Activated T-cell treated with anti-CD3 and anti-CD28 coated beads, Interleukin-2, amount 50 U/mL, for 4 hours (primary cell): ENCODE data around the gene PCNX4. TPM values are rescaled to one million over a fixed set of nuclear protein-coding genes. Genes with fewer than 3 reads are reported as not detected.

Experiments used
- ATAC-seq, 2 donors: fragments of 200-7000 bp; cut with Tn5 transposase; one replicate each; pipeline ENCODE4 v1.10.0; 2021
- DNase-seq: peaks from one replicate; pipeline ENCODE4 v3.0.0-alpha.2; 2020
- H3K27me3 Mint-ChIP-seq: one replicate; pipeline ENCODE4 v1.8.0; 2021; ENCODE audit warnings: low read depth, mixed read lengths
- H3K36me3 Mint-ChIP-seq: one replicate; pipeline ENCODE4 v1.8.0; 2022; ENCODE audit warnings: mixed read lengths; ENCODE audit not compliant: insufficient read depth
- H3K4me1 Mint-ChIP-seq: one replicate; pipeline ENCODE4 v1.8.0; 2021; ENCODE audit warnings: low read depth, mixed read lengths
- H3K4me3 Mint-ChIP-seq: one replicate; pipeline ENCODE4 v1.8.0; 2021; ENCODE audit warnings: mild to moderate bottlenecking, moderate library complexity, mixed read lengths
- H3K9me3 Mint-ChIP-seq: one replicate; pipeline ENCODE4 v1.8.0; 2021; ENCODE audit warnings: mixed read lengths
- total RNA-seq, 3 donors: library from RNA; stranded (reverse); gene quantifications; one replicate each; pipeline ENCODE4 v1.2.1, GENCODE V29; 2021

Gene PCNX4
- total RNA-seq, 3 donors from 2014 or later = 43.3 to 45.5 (median 44.1) TPM

DNA sequence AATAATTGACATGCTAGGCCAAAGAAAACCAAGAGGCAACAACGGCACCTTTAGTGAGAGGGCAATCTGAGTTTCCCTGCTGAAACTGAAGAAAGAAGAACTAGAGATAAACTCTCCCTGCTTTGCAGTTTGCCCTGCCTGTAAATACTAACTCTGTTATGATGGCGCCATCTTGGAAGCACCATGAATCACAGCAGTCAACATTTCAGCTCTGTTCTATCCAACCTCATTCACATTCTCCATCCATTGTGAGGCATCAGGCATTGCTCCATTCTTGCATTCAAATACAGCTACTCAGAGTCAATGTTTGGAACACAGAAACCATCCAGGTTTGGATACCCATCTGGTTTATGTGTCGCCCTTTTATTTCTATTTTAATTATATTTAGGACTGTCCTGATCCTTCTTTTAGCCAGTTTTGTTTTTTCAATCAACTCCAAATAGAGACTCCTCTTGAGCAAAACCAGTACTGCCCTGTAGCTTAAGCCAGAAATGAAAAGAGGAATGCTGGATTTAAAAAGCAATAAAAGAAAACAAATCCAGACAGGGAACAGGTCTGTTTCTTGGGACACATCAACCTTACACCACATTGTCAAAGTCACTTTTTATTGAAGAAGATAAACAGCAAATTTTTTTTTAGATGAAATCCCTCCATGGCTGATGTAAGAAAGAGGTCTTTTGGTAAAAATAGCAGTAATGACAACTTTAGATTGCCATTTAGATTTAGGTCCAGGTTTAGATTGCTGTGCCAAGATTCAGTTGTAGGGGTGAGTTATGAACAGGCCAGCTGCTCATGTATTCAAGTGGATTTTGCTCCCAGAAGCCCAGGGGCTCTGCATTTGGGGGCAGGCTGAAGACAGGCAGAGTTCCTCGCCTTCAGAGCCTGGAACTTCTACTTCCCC is 124.0 kb downstream of the PCNX4 start:
- Mint-ChIP-seq H3K9me3 (no peaks in the 10 kb centered on the region), H3K4me1 (no peaks in the 10 kb centered on the region), H3K27me3 (peaks cover 1% of the 10 kb centered on the region), H3K36me3 (no peaks in the 10 kb centered on the region), H3K4me3 (no peak overlapping the region)
- ATAC-seq (no peak), DNase-seq (no peak)

GRCh38 chr14:60217713-60218112 is 126.0 kb downstream of the PCNX4 start:
- no peak for ATAC-seq
- Mint-ChIP-seq H3K9me3 (no peaks in the 10 kb centered on the region), H3K36me3 (no peaks in the 10 kb centered on the region), H3K4me3 (no peak overlapping the region), H3K27me3 (peaks cover 1% of the 10 kb centered on the region), H3K4me1 (no peaks in the 10 kb centered on the region)
- no peak for DNase-seq

Other genes with a start within 250 kb of the PCNX4 start
- not detected for gene RTN1, start 221.1 kb upstream of the PCNX4 start, total RNA-seq
- gene LRRC9, start 171.8 kb upstream of the PCNX4 start, total RNA-seq = not detected
- 10 to 100 TPM; 30.1 to 41.7 (median 35.2) TPM for gene DHRS7, start 73.5 kb downstream of the PCNX4 start, total RNA-seq
- 10 to 100 TPM; 39.3 to 40.4 (median 40.0) TPM for gene PPM1A, start 157.3 kb downstream of the PCNX4 start, total RNA-seq